Activated T-helper 1 cell treated with Interleukin-2 at 50 U/mL for 16 hours (primary cell): ENCODE results near the gene NDUFB10.

ENCODE experiments used
- DNase-seq: peaks from one replicate; pipeline ENCODE4 v3.0.0-alpha.2; 2020; ENCODE audit warnings: low read depth

Gene NDUFB10

GRCh38 chr16:1971796-1972489 is 12.6 kb downstream of the NDUFB10 start, which contains the start of gene TBL3:
TBL3 (plus strand) TSS chr16:1972053; CDS start chr16:1972165, 112 bp downstream.
- DNase-seq: peak; percentile 98

DNA sequence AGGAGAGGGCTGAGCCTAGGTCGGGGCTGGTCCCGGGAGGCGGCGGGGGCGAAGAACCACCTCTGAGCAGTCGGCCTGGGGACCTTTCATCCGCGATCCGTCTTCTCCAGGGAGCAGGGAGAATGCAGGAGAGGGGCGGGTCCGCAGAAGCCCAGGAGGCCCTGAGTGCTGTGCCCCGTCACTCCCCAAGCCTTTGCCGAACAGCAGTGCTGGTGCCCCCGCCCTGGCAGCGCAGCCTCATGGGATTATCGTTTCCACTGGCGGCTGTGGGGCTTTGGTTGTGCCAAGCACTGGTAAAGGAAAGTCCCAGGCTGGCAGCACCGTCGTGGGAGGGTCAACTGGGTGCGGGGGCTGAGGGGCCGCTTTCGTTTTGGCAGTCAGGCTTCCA is 13.1 kb downstream of the NDUFB10 start:
- no peak for DNase-seq

- DNase-seq: no peak
These were observed 14.3 kb downstream of the NDUFB10 start for GRCh38 chr16:1973461-1974156.

DNA sequence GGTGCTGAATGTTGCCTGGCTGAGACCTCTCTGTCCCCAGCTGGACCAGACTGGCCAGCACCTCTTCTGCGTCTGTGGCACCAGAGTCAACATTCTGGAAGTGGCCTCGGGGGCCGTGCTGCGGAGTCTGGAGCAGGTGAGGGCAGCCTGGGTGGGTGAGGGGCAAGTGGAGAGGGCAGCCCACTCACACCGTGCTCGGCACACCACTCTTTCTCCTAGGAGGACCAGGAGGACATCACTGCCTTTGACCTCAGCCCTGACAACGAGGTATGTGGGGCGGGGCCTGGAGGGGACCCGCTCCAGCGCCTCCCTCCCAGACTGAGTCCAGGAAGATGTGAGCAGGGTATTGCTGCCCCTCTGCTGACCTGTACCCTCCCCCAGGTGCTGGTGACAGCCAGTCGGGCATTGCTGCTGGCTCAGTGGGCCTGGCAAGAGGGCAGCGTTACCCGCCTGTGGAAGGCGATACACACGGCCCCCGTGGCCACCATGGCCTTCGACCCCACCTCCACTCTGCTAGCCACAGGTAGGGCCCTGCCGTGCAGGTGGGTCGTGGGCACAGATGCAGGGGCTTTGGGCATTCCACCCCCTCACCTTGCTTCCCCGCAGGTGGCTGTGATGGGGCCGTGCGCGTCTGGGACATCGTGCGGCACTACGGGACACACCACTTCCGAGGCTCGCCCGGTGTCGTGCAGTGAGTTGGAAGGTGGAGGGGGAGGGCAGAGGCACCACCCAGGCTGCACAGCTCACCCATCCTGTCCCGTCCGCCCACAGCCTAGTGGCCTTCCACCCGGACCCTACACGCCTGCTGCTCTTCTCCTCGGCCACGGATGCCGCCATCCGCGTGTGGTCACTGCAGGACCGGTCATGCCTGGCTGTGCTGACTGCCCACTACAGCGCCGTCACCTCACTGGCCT is 15.1 kb downstream of the NDUFB10 start:
- DNase-seq: no peak

DNA sequence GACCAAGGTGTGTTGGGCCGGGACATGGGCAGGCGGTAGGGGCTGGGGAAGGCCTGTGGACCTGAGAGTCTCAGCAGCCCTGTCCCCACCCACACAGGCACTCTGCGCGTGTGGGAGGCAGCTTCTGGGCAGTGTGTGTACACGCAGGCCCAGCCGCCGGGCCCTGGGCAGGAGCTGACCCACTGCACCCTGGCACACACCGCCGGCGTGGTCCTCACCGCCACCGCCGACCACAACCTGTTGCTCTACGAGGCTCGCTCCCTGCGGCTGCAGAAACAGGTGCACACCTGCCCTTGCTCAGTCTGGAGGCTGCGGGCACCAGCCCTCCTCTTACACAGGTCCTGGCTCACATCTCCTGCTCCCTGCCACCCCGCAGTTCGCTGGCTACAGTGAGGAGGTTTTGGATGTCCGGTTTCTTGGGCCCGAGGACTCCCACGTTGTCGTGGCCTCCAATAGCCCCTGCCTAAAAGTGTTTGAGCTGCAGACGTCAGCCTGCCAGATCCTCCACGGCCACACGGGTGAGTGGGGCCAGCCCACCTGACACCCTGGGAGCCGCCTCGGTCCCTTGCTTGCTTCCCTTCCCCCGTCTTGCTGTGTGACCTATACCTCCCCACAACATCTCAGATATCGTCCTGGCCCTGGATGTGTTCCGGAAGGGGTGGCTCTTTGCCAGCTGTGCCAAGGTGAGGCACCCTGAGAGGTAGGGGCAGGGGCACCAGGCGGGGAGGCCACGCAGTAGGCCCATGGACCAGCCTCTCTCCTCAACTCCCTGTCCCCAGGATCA is 16.3 kb downstream of the NDUFB10 start:
- DNase-seq: no peak

DNA sequence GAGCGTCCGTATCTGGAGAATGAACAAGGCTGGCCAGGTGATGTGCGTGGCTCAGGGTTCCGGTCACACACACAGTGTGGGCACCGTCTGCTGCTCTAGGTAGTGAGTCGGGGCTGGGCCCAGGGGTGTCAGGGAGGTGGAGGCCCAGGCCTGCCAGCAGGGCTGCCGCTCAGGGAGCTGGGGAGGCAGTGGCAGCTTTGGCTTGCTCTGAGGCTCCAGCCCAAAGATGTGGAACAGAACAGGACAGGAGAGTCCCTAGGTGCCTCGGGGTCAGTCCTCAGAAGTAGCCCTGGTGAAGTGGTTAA is 16.8 kb downstream of the NDUFB10 start:
- DNase-seq: no peak

DNA sequence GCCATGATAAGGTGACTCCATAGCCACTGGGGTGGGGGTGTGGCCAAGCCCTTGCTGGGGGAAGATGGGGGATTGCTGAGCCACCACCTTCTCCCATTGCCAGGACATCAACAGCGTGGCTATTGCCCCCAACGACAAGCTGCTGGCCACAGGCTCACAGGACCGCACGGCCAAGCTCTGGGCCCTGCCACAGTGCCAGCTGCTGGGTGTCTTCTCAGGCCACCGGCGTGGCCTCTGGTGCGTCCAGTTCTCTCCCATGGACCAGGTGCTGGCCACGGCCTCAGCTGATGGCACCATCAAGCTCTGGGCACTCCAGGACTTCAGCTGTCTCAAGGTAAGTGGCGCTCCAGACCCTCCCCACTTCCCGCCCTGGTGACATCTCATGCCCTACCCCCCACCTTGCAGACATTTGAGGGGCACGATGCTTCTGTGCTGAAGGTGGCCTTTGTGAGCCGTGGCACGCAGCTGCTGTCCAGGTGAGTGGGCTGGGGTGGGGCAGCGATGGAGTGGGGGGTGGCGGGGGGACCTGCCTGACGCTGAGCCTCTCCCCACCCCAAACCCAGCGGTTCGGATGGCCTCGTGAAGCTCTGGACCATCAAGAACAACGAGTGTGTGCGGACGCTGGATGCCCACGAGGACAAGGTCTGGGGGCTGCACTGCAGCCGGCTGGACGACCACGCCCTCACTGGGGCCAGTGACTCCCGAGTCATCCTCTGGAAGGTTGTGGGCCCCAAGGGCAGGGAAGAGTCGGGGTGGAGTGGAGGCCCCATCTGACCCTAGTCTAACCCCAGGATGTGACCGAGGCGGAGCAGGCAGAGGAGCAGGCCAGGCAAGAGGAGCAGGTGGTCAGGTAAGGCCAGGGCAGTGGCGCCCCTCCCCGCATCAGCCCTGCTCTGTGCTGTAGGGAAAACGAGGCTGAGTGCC is 17.9 kb downstream of the NDUFB10 start:
- DNase-seq: no peak

DNA sequence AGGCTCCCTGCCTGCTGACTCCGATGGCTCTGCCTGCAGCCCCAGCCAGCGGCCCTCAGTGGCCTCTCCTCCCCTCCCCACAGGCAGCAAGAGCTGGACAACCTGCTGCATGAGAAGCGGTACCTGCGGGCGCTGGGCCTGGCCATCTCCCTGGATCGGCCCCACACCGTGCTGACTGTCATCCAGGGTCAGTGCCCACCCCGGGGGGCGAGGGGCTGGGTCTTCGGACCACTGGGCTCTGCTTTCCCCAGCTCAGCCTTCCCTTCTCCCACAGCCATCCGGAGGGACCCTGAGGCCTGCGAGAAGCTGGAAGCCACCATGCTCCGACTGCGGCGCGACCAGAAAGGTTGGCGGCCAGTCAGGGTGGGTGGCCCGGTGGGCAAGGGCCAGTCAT is 18.5 kb downstream of the NDUFB10 start:
- DNase-seq: no peak

DNA sequence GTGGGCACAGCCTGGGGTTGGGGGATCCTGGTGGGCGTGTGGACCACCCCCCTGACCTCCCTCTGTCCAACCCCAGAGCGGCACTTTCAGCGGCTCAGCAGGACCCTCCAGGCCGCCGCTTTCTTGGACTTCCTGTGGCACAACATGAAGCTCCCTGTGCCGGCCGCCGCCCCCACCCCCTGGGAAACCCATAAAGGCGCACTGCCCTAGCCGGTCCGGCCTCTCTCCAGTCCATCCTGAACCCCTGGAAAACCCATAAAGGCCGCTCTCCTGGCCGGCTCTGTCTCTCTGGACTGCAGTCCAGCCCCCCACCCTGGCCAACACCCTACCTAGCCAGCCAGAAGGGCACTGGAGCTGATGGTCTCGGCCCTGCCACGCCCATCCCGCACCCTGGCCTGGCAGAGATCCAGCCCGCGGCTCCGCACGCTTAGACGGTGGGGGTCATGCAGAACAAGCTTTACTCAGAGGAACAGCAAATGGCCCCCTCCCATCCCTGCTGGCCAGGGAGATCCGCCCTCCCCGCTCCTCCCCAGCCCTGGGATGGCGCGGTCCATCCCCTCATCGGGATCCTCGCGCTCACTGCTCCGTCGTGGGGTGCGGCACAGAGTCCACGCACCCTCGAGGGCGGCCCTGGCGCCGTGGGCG is 19.3 kb downstream of the NDUFB10 start:
- DNase-seq: no peak

GRCh38 chr16:1979271-1980029 is 20.1 kb downstream of the NDUFB10 start:
- DNase-seq: no peak

DNA sequence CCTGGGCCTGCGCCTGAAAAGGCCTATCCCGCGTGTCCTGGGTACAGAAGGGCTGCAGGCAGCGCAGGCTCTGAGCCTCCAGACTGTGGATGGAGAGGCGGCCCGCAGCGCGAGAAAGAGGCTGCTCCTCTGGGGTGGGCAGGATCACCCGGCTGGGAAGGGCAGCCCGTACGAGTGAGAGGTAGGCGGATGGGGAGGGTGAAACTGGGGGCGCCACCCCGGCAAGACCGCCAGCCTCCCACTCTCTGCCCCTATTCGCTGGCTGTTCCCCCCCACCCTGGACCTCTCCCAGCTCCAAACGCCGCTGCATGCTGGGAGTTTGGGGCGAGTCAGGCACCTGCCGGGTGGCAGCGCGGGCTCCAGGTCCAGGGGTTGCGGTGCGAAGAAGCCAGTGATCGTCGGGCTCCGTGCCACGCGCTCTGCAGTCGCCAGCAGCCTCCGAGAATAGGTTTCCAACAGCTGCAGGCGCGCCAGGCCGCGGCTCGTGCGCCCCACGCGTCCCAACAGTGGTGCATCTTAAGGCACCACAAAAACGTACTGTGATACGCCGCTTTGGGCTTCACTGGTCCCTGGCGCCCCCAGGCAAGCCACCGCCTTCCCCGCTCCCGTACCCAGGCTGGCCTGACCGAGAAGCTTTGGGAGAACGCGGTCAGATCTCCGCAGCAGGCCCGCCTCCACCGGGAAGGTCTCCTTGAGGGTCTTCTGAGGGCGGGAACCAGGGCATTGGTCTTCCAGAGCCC is 20.9 kb downstream of the NDUFB10 start:
- no peak for DNase-seq

GRCh38 chr16:1980770-1981087 is 21.4 kb downstream of the NDUFB10 start:
- no peak for DNase-seq

DNA sequence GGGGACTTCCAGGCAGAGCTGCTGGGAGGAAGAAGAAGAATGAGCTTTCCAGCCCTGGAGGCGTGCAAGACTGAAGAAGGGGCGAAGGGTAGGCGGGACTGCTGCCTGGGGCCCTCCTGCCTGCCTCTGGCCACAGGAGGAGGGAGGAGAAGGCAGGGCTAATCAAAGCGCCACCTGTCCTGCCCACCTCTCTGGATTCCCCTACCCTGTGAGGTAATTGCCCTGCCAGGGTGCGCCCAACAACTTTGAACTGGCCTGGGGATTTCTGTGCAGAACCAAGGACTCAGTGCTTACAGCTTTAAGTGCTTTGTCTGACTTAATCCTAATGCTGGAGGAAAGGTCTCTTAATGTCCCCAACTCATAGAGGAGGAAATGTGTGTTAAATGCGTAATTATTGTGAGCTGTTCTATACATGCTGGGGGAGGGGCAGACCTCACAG is 22.1 kb downstream of the NDUFB10 start, which contains the start of gene NOXO1:
NOXO1 (minus strand) TSS at position 72 of the 439 bp plus-strand sequence. CDS start 290 bp downstream, outside the sequence.
- no peak for DNase-seq

DNA sequence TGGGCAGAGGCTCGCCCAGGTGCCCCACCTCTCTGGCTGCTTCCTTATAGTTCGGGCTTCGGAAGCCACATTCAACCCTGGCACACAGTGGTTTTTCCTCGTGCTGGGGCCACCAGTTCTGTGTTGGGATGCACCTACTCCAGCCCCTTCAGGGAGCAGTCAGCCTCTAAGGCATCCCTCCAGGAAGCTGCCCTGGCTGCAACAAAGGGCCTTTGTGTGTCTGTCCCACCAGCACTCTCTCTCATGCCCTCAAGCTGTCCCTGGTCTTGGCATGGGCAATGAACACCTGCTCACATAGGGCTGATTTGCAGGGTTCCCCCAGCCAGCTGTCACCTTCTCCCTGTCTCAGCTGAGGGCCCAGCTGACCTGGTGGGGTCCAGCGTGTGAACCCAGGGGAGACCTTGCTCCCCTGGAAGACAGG is 22.7 kb downstream of the NDUFB10 start:
- no peak for DNase-seq

DNA sequence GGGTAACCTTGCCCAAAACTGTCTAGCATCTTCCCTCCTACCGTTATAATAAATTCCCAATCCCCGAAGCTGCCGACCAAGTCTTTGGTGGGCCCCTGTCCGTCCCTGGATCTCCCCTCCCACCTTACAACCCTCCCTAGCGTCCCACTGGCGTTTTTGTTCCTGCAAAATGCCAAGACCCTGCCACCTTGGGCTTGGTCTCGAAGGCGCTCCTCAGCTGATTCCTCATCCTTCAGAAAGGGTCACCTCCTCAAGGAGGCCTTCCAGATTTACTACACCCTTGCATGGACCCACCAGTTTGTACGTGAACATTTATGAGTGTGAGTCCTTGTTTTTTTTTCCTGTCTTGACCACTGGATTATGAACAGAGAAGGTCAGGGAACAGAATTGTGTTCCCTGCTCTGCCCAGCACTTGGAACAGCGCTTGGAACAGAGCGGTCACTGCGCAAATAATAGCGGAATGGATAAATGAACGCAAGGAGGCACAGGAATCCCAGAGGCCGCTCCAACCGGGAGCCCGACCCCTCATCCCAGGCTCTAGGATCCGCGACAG is 23.7 kb downstream of the NDUFB10 start:
- no peak for DNase-seq

DNA sequence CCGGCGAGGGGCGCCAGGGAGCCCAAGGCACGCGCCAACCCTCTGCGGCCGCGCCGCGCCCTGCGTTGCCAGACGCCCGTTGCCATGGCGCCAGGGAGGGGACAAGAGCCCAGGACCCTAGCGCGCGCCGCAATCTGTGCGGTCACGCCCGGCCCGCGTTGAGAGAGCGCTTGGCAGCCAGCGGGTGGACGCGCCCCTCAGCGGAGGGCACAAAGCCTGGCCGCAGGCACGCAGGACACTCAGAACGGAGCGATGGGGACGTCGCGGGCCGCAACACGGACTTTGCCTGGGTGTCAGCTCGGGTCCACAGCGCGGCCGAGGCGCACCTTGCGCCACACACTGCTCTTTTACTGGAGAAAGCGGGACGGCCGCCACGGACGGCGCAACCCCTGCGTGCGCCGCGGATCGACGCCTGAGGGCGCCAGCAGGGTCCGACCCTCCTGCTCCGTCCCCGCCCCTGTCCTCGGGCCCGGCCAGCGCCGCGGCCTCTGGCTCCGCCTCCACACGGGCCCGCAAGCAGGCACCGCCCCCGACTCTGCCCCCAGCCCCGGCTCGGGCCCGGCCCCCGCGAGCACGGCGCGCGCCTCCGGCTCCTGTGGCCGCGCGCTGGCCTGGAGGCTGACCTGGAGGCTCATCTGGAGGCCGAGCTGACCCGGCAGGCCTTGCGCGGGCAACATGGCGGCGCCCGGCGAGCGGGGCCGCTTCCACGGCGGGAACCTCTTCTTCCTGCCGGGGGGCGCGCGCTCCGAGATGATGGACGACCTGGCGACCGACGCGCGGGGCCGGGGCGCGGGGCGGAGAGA is 24.4 kb downstream of the NDUFB10 start, which contains the start of gene GFER:
GFER (plus strand) TSS at position 650 of the 803 bp plus-strand sequence; CDS start at position 676, 26 bp downstream.
- DNase-seq: peak; percentile 41
